Natural killer cell treated with Interleukin-12 subunit alpha and Interleukin-12 subunit beta and Interleukin-15 and Interleukin-18, amount 100 ng/mL, for 72 hours (primary cell): ENCODE data around the gene HTR2A. TPM values are rescaled to one million over a fixed set of nuclear protein-coding genes. Genes with fewer than 3 reads are reported as not detected.

ENCODE experiments used
- ATAC-seq, 2 donors: fragments of 150-1000 bp; cut with Tn5 transposase in 1 of 2; sonication (Bioruptor Pico), chemical (Tn5 transposase) in 1 of 2; 2 replicates each; pipeline ENCODE4 v1.10.0; 2021
- DNase-seq: peaks from one replicate; pipeline ENCODE4 v3.0.0; 2022; ENCODE audit warnings: low spot score
- H3K27ac Mint-ChIP-seq, 2 donors: 1 replicate in 1 of 2; 2 replicates in 1 of 2; pipeline ENCODE4 v1.8.0; 2022; ENCODE audit warnings: mixed read lengths in 2 of 2, mild to moderate bottlenecking in 1 of 2, moderate library complexity in 1 of 2
- H3K27me3 Mint-ChIP-seq, 2 donors: 1 replicate in 1 of 2; 2 replicates in 1 of 2; pipeline ENCODE4 v1.8.0; 2022; ENCODE audit warnings: mixed read lengths in 2 of 2
- H3K36me3 Mint-ChIP-seq: one replicate; pipeline ENCODE4 v1.8.0; 2022; ENCODE audit warnings: mixed read lengths
- H3K4me1 Mint-ChIP-seq, 2 donors: 1 replicate in 1 of 2; 2 replicates in 1 of 2; pipeline ENCODE4 v1.8.0; 2022; ENCODE audit warnings: low read depth in 2 of 2, mixed read lengths in 2 of 2, mild to moderate bottlenecking in 1 of 2
- H3K4me3 Mint-ChIP-seq: one replicate; pipeline ENCODE4 v1.8.0; 2022; ENCODE audit warnings: mixed read lengths
- H3K9me3 Mint-ChIP-seq: 2 replicates; pipeline ENCODE4 v1.8.0; 2022; ENCODE audit warnings: mixed read lengths
- total RNA-seq, 2 donors: library from RNA; stranded (reverse); gene quantifications; one replicate each; pipeline ENCODE4 v1.2.3, GENCODE V29; 2022

HTR2A gene
- total RNA-seq, 2 donors from 2014 or later, result not detected

GRCh38 chr13:46858776-46859175, 38.1 kb downstream of the HTR2A start:
- Mint-ChIP-seq H3K27ac (no peak overlapping the region), H3K36me3 (no peaks in the 10 kb centered on the region), H3K9me3 (no peaks in the 10 kb centered on the region), H3K4me1 (no peaks in the 10 kb centered on the region), H3K4me3 (no peak overlapping the region), H3K27me3 (peaks cover 18 to 24% of the 10 kb centered on the region in 2 donors)
- no peak for DNase-seq
- ATAC-seq, result no peak

- Mint-ChIP-seq H3K27ac (no peak overlapping the region), H3K9me3 (no peaks in the 10 kb centered on the region), H3K4me3 (no peak overlapping the region), H3K4me1 (no peaks in the 10 kb centered on the region), H3K36me3 (no peaks in the 10 kb centered on the region), H3K27me3 (peaks cover 20 to 29% of the 10 kb centered on the region in 2 donors)
- no peak for ATAC-seq
- DNase-seq, result no peak
Observed at GRCh38 chr13:46858163-46858562, 38.7 kb downstream of the HTR2A start.

- DNase-seq (no peak), ATAC-seq (no peak)
- Mint-ChIP-seq H3K9me3 (no peaks in the 10 kb centered on the region), H3K27me3 (peaks cover 24 to 34% of the 10 kb centered on the region in 2 donors), H3K4me1 (no peaks in the 10 kb centered on the region), H3K27ac (no peak overlapping the region), H3K36me3 (no peaks in the 10 kb centered on the region), H3K4me3 (no peak overlapping the region)
Observed at GRCh38 chr13:46855664-46856063, 41.2 kb downstream of the HTR2A start.

GRCh38 chr13:46855166-46855565, 41.7 kb downstream of the HTR2A start:
- Mint-ChIP-seq H3K27ac (no peak overlapping the region), H3K4me3 (no peak overlapping the region), H3K27me3 (peaks cover 25 to 33% of the 10 kb centered on the region in 2 donors), H3K9me3 (no peaks in the 10 kb centered on the region), H3K36me3 (no peaks in the 10 kb centered on the region), H3K4me1 (no peaks in the 10 kb centered on the region)
- DNase-seq, result no peak
- ATAC-seq, result no peak

DNA sequence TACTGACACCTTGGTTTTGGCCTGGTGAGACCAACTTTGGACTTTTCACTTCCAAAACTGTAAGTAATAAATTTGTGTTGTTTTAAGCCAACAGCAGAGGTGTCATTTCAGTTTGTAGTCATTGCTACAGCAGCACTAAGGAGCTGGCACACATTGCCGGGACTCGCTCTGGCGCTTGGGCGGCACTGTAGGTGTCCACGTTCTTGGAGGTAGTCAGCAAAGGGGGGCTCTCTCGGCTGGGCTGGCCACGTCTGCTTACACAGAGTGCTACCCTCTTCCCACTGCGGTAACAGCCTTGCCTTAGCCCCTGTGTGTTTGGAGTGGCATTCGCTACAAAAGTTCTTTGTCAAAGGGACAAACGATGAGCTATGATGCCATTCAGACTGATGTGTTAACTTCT, 44.7 kb downstream of the HTR2A start:
- DNase-seq, result no peak
- H3K27me3 Mint-ChIP-seq, result peaks cover 21 to 23% of the 10 kb centered on the region in 2 donors
- H3K36me3 Mint-ChIP-seq, result no peaks in the 10 kb centered on the region
- ATAC-seq, result no peak
- H3K4me3 Mint-ChIP-seq, result no peak overlapping the region
- H3K27ac Mint-ChIP-seq, result no peak overlapping the region
- H3K4me1 Mint-ChIP-seq, result no peaks in the 10 kb centered on the region
- no peaks in the 10 kb centered on the region for H3K9me3 Mint-ChIP-seq

DNA sequence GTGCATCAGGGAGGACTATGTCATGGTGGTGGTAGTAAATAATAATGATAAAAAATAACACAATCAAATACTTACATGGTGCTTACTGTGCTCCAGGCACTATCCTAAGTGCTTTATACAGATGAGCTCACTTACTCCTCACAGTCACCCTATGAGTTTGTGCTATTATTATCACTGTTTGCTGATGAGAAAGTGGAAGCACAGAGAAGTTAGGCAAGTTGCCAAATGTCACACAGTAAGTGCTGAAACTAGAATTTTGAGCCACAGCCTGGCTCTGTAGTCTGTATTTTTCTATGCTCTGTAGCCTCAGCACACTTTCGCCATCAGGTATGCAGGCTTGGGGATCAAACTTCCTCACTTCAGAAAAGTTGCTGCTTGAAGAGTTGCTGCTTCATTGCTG, 46.6 kb downstream of the HTR2A start:
- Mint-ChIP-seq H3K27ac (no peak overlapping the region), H3K27me3 (peaks cover 21 to 24% of the 10 kb centered on the region in 2 donors), H3K4me1 (no peaks in the 10 kb centered on the region), H3K4me3 (no peak overlapping the region), H3K9me3 (no peaks in the 10 kb centered on the region), H3K36me3 (no peaks in the 10 kb centered on the region)
- DNase-seq, result no peak
- no peak for ATAC-seq

GRCh38 chr13:46846726-46847125, 50.1 kb downstream of the HTR2A start:
- ATAC-seq, result no peak
- H3K4me1 Mint-ChIP-seq, result no peaks in the 10 kb centered on the region
- DNase-seq, result no peak
- no peaks in the 10 kb centered on the region for H3K36me3 Mint-ChIP-seq
- H3K9me3 Mint-ChIP-seq, result no peaks in the 10 kb centered on the region
- H3K27ac Mint-ChIP-seq, result no peak overlapping the region
- H3K4me3 Mint-ChIP-seq, result no peak overlapping the region
- H3K27me3 Mint-ChIP-seq, result peaks cover 25 to 38% of the 10 kb centered on the region in 2 donors

DNA sequence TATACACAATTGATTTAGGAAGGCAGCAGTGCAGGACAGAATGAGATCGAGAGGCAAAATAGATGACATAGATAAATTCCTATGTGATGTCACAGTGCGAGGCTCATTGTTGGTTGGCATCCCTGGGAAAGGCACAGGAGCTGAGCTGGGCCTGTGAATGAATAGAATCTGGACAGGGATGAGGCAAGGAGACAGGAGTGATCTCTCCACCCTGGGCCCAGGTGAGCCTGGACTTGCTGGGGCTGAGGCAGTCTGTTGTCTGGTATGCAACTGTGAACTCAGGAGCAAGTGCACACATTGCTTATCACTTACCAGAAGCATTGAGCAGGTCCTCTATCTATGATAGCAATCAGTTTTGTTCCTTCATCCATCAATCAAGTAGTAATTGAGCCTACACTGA, 51.7 kb downstream of the HTR2A start:
- Mint-ChIP-seq H3K27me3 (peaks cover 23 to 41% of the 10 kb centered on the region in 2 donors), H3K27ac (no peak overlapping the region), H3K4me1 (no peaks in the 10 kb centered on the region), H3K4me3 (no peak overlapping the region), H3K36me3 (no peaks in the 10 kb centered on the region), H3K9me3 (no peaks in the 10 kb centered on the region)
- ATAC-seq (peak in 1 of 2 donors; percentile 28), DNase-seq (no peak)

DNA sequence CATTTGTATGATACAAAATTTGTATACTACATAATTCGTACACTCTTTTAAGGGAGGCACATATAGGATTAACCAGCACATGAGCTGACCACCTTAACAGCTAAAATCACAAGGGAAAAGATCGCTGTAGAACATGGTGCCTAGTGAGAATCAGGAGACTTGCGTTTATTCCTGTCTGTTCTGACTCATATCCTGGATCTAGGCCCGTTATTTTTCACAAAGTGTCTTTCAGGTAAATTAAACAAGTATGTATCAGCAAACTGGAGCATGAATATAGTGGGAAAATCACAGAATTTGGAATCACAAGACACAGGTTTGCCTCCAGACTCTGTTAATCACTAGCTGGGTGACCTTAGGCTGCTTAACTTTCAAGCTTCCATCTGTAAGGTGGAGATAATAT, 52.4 kb downstream of the HTR2A start:
- Mint-ChIP-seq H3K4me3 (no peak overlapping the region), H3K27me3 (peaks cover 20 to 36% of the 10 kb centered on the region in 2 donors), H3K9me3 (no peaks in the 10 kb centered on the region), H3K36me3 (no peaks in the 10 kb centered on the region), H3K4me1 (no peaks in the 10 kb centered on the region), H3K27ac (no peak overlapping the region)
- no peak for DNase-seq
- no peak for ATAC-seq

DNA sequence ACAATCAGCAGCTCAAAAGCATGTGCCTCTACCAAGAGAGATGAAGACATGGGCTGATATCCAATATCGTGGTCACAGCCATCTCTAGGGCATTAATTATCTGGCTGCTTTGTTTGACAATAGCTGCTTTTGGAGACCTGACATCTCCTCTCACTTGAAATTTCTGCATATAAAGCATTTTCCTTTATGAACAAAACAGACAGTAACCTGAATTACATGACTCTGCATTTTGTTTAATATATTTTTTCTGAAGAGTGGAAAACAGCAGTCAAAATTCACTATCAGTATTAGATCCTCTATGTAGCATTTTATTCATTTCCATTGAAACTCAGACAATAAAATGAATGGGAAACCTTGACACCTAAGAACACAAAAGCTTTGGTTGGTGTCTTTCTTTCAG, 57.5 kb downstream of the HTR2A start:
- Mint-ChIP-seq H3K27me3 (peaks cover 14 to 27% of the 10 kb centered on the region in 2 donors), H3K9me3 (no peaks in the 10 kb centered on the region), H3K4me3 (no peak overlapping the region), H3K4me1 (no peaks in the 10 kb centered on the region), H3K27ac (no peak overlapping the region), H3K36me3 (no peaks in the 10 kb centered on the region)
- ATAC-seq (no peak), DNase-seq (no peak)

GRCh38 chr13:46834657-46835056, 62.2 kb downstream of the HTR2A start:
- H3K36me3 Mint-ChIP-seq, result no peaks in the 10 kb centered on the region
- no peak overlapping the region for H3K4me3 Mint-ChIP-seq
- H3K4me1 Mint-ChIP-seq, result no peaks in the 10 kb centered on the region
- no peak overlapping the region for H3K27ac Mint-ChIP-seq
- no peak for DNase-seq
- ATAC-seq, result no peak
- peaks cover 6 to 13% of the 10 kb centered on the region in 2 donors for H3K27me3 Mint-ChIP-seq
- H3K9me3 Mint-ChIP-seq, result no peaks in the 10 kb centered on the region

GRCh38 chr13:46831588-46832194, 65.2 kb downstream of the HTR2A start:
- H3K36me3 Mint-ChIP-seq, result no peaks in the 10 kb centered on the region
- no peak overlapping the region for H3K27ac Mint-ChIP-seq
- no peak overlapping the region for H3K4me3 Mint-ChIP-seq
- ATAC-seq (no peak), DNase-seq (peak; percentile 70)
- H3K27me3 Mint-ChIP-seq, result peaks cover 0 to 20% of the 10 kb centered on the region in 2 donors
- no peaks in the 10 kb centered on the region for H3K9me3 Mint-ChIP-seq
- no peaks in the 10 kb centered on the region for H3K4me1 Mint-ChIP-seq

- Mint-ChIP-seq H3K9me3 (no peaks in the 10 kb centered on the region), H3K36me3 (no peaks in the 10 kb centered on the region), H3K27me3 (peaks cover 2 to 20% of the 10 kb centered on the region in 2 donors), H3K27ac (no peak overlapping the region), H3K4me3 (no peak overlapping the region), H3K4me1 (no peaks in the 10 kb centered on the region)
- DNase-seq, result no peak
- no peak for ATAC-seq
Observed at GRCh38 chr13:46830405-46831005, 66.3 kb downstream of the HTR2A start.

DNA sequence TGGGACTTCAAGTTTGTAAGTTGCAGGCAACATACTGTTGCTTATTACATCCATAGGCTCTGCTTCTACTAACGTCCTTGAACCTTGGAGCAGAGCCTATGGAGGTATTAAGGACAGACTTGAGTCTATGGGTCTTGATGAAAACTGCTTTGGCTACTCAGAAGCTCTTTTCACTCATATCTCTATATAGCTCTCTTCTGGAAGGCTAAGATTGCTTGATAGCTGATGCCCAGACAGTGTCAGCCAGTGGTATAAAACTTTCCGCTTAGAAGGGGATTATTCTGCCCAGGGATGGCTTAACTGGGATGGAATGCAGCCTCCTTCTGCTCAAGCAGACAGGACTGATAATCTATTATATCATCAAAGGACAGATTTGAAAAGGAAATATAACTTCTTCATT, 74.3 kb downstream of the HTR2A start:
- Mint-ChIP-seq H3K27ac (no peak overlapping the region), H3K9me3 (no peaks in the 10 kb centered on the region), H3K27me3 (peaks cover 10 to 17% of the 10 kb centered on the region in 2 donors), H3K36me3 (no peaks in the 10 kb centered on the region), H3K4me3 (no peak overlapping the region), H3K4me1 (no peaks in the 10 kb centered on the region)
- ATAC-seq, result no peak
- no peak for DNase-seq
